Measurements from ENCODE around the gene MACO1.
A peak's percentile ranks its signal among the peaks of the same experiment; 100 is the strongest.

Gene MACO1

DNA sequence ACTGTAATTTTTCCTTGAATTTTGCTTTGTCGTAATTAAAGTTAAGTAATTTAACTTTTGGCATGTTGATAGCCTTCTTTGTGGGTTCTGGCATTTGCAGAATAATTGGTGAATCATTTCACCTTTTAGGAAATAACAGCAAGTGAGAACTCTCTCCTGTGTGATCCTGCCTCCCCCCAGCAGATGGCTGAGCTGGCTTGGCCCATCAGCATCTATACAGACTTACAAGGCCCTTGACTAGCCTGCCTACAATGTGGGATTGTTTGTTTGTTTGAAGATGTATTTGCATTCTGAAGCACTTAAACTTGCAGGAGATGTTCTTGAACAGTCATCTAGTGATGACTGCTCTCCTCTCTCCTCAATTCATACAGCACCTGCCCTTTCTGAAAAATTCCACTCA lies 55.9 kb downstream of the MACO1 start:
- Histone ChIP-seq H3K4me3 (replicated peaks; ENCODE audit: low read depth, low read length) (no peak overlapping the region), H3K27me3 (replicated peaks; ENCODE audit: control insufficient read depth, insufficient read depth, low read length) (no peaks in the 10 kb centered on the region), H3K36me3 (ENCODE audit: control insufficient read depth, insufficient read depth, low read length) (peaks cover 10% of the 10 kb centered on the region)
- no peak for DNase-seq (ENCODE audit: extremely low read depth, insufficient read length)
- TF ChIP-seq, protein P1, sequence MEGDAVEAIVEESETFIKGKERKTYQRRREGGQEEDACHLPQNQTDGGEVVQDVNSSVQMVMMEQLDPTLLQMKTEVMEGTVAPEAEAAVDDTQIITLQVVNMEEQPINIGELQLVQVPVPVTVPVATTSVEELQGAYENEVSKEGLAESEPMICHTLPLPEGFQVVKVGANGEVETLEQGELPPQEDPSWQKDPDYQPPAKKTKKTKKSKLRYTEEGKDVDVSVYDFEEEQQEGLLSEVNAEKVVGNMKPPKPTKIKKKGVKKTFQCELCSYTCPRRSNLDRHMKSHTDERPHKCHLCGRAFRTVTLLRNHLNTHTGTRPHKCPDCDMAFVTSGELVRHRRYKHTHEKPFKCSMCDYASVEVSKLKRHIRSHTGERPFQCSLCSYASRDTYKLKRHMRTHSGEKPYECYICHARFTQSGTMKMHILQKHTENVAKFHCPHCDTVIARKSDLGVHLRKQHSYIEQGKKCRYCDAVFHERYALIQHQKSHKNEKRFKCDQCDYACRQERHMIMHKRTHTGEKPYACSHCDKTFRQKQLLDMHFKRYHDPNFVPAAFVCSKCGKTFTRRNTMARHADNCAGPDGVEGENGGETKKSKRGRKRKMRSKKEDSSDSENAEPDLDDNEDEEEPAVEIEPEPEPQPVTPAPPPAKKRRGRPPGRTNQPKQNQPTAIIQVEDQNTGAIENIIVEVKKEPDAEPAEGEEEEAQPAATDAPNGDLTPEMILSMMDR (IDR thresholded peaks at IDR 0.05; ENCODE audit: insufficient read depth, low read length, poor library complexity, severe bottlenecking) = peak; percentile 2

DNA sequence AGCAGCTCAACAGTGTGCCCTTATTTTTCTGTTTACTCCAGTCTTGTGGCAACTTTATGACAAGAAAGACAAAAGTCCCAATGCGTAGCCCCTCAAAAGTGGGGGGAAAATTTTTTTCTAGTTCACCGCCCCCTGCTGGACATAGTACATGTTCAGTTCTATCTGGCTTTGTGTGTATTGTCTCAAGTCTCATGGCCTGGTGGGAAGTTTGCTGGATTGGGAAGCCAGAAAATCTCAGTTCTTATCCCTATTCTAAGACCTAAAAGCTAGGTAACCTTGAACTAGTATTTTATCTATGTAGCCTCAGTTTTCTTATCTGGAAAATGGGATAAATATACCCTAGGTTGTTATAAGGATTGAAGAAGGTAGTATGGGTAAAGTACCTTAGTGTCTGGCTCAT lies 56.9 kb downstream of the MACO1 start:
- Histone ChIP-seq H3K4me3 (replicated peaks; ENCODE audit: low read depth, low read length) (no peak overlapping the region), H3K36me3 (ENCODE audit: control insufficient read depth, insufficient read depth, low read length) (peaks cover 17% of the 10 kb centered on the region), H3K27me3 (replicated peaks; ENCODE audit: control insufficient read depth, insufficient read depth, low read length) (no peaks in the 10 kb centered on the region)
- DNase-seq (ENCODE audit: extremely low read depth, insufficient read length) = no peak
- TF ChIP-seq, protein P1 (IDR thresholded peaks at IDR 0.05; ENCODE audit: insufficient read depth, low read length, poor library complexity, severe bottlenecking) = peak; percentile 65

- peaks cover 18% of the 10 kb centered on the region for H3K36me3 ChIP-seq (ENCODE audit: control insufficient read depth, insufficient read depth, low read length)
- TF ChIP-seq, protein P1 (IDR thresholded peaks at IDR 0.05; ENCODE audit: insufficient read depth, low read length, poor library complexity, severe bottlenecking) = no peak
- no peak for DNase-seq (ENCODE audit: extremely low read depth, insufficient read length)
- no peaks in the 10 kb centered on the region for H3K27me3 ChIP-seq (replicated peaks; ENCODE audit: control insufficient read depth, insufficient read depth, low read length)
- H3K4me3 ChIP-seq (replicated peaks; ENCODE audit: low read depth, low read length) = no peak overlapping the region
These were observed 61.6 kb downstream of the MACO1 start for GRCh38 chr1:25492323-25492722.

GRCh38 chr1:25494952-25495351 lies 64.3 kb downstream of the MACO1 start:
- TF ChIP-seq, protein P1 (IDR thresholded peaks at IDR 0.05; ENCODE audit: insufficient read depth, low read length, poor library complexity, severe bottlenecking) = no peak
- Histone ChIP-seq H3K36me3 (ENCODE audit: control insufficient read depth, insufficient read depth, low read length) (peaks cover 17% of the 10 kb centered on the region), H3K4me3 (replicated peaks; ENCODE audit: low read depth, low read length) (no peak overlapping the region)

GRCh38 chr1:25500694-25501093 lies 70.0 kb downstream of the MACO1 start:
- Histone ChIP-seq H3K4me3 (replicated peaks; ENCODE audit: low read depth, low read length) (no peak overlapping the region), H3K27me3 (replicated peaks; ENCODE audit: control insufficient read depth, insufficient read depth, low read length) (no peaks in the 10 kb centered on the region), H3K36me3 (ENCODE audit: control insufficient read depth, insufficient read depth, low read length) (peaks cover 4% of the 10 kb centered on the region)
- no peak for DNase-seq (ENCODE audit: extremely low read depth, insufficient read length)
- TF ChIP-seq, protein P1 (IDR thresholded peaks at IDR 0.05; ENCODE audit: insufficient read depth, low read length, poor library complexity, severe bottlenecking) = no peak

More at GRCh38 chr1:25494952-25495351, 64.3 kb downstream of the MACO1 start:
- DNase-seq (ENCODE audit: extremely low read depth, insufficient read length) = no peak
- no peaks in the 10 kb centered on the region for H3K27me3 ChIP-seq (replicated peaks; ENCODE audit: control insufficient read depth, insufficient read depth, low read length)
